Thyroid gland (tissue), 4 donors: ENCODE results near the gene NR3C1.

ENCODE experiments used
- CTCF ChIP-seq, 6 experiments: fragments of 200-600 bp in 3 of 6; fragments of 450-650 bp in 3 of 6; sonication (generic) in 3 of 6; IDR thresholded peaks; one replicate each; pipeline ENCODE4 v1.5.1; 2016 to 2019; ENCODE audit warnings: antibody characterized with exemption in 6 of 6, mild to moderate bottlenecking in 2 of 6, inconsistent platforms in 1 of 6, moderate library complexity in 1 of 6
- POLR2A ChIP-seq, 2 donors: fragments of 450-650 bp; IDR thresholded peaks; one replicate each; pipeline ENCODE4 v1.6.1; 2017; ENCODE audit warnings: antibody characterized with exemption in 2 of 2, mild to moderate bottlenecking in 2 of 2, moderate library complexity in 1 of 2

- no peak for TF ChIP-seq CTCF (IDR thresholded peaks at IDR 0.05)
- no peak for TF ChIP-seq POLR2A (IDR thresholded peaks at IDR 0.05)
Observed at GRCh38 chr5:143446535-143447226, 43.2 kb upstream of the NR3C1 start.
